RWPE2 (cell line): Measurements from ENCODE around the gene ISCU.

Experiments
- ATAC-seq: fragments of 200-7000 bp; cut with Tn5 transposase; 3 replicates; pipeline ENCODE4 v1.9.1; 2021; ENCODE audit warnings: low read depth
- DNase-seq: peaks from one replicate; pipeline ENCODE4 v3.0.0-alpha.2; 2020; ENCODE audit warnings: low spot score
- H3K27ac ChIP-seq: fragments of 450-650 bp; 2 replicates; pipeline ENCODE4 v1.5.1; 2017; ENCODE audit warnings: mild to moderate bottlenecking; ENCODE audit not compliant: poor library complexity, severe bottlenecking
- H3K27me3 ChIP-seq: fragments of 250-450 bp; sonication (Bioruptor Pico); 2 replicates; pipeline ENCODE4 v1.5.1; 2021; ENCODE audit warnings: mild to moderate bottlenecking, moderate library complexity; ENCODE audit not compliant: insufficient read depth, poor library complexity, severe bottlenecking
- H3K36me3 ChIP-seq: fragments of 250-450 bp; sonication (Bioruptor Pico); 2 replicates; pipeline ENCODE4 v1.5.1; 2020; ENCODE audit warnings: low read depth, mild to moderate bottlenecking, moderate library complexity
- H3K4me1 ChIP-seq: fragments of 250-450 bp; sonication (Bioruptor Pico); 2 replicates; pipeline ENCODE4 v1.5.1; 2021; ENCODE audit warnings: mild to moderate bottlenecking, moderate library complexity; ENCODE audit not compliant: insufficient read depth, poor library complexity, severe bottlenecking
- H3K4me3 ChIP-seq: fragments of 250-450 bp; sonication (Bioruptor Pico); 2 replicates; pipeline ENCODE4 v1.5.1; 2021; ENCODE audit warnings: mild to moderate bottlenecking, moderate library complexity; ENCODE audit not compliant: severe bottlenecking
- H3K9me3 ChIP-seq: fragments of 250-450 bp; sonication (Bioruptor Pico); 2 replicates; pipeline ENCODE4 v1.5.1; 2021; ENCODE audit warnings: mild to moderate bottlenecking, moderate library complexity; ENCODE audit not compliant: severe bottlenecking
- TF ChIP-seq, protein P1 (sequence below): fragments of 450-650 bp; IDR thresholded peaks from one replicate; pipeline ENCODE4 v1.5.1; 2017; ENCODE audit warnings: mild to moderate bottlenecking, moderate library complexity; ENCODE audit not compliant: poor library complexity, severe bottlenecking

ISCU gene

DNA sequence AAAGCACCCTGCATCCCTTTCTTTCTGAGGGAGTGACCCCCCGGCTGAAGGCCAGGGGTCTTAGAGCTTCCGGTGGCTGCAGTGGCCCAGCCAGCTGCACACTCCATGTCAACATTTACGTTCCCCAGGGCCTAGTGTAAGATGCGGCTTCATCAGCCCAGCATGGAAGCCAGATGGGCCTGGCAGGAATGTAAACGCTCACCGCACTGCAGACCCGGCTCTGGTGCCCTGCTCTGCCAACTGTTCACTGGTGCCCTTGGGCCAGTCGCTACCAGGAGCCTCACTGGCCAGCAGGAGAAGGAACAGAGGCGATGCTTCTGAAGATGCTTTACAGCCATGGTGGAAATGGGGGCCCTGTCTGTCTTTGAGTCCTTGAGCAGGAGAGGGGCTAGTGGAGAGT lies 44.1 kb downstream of the ISCU start:
- Histone ChIP-seq H3K4me3 (no peak overlapping the region), H3K27ac (no peak overlapping the region), H3K9me3 (no peaks in the 10 kb centered on the region), H3K27me3 (no peaks in the 10 kb centered on the region), H3K36me3 (no peaks in the 10 kb centered on the region), H3K4me1 (no peaks in the 10 kb centered on the region)
- no peak for ATAC-seq
- no peak for DNase-seq
- TF ChIP-seq, protein P1, sequence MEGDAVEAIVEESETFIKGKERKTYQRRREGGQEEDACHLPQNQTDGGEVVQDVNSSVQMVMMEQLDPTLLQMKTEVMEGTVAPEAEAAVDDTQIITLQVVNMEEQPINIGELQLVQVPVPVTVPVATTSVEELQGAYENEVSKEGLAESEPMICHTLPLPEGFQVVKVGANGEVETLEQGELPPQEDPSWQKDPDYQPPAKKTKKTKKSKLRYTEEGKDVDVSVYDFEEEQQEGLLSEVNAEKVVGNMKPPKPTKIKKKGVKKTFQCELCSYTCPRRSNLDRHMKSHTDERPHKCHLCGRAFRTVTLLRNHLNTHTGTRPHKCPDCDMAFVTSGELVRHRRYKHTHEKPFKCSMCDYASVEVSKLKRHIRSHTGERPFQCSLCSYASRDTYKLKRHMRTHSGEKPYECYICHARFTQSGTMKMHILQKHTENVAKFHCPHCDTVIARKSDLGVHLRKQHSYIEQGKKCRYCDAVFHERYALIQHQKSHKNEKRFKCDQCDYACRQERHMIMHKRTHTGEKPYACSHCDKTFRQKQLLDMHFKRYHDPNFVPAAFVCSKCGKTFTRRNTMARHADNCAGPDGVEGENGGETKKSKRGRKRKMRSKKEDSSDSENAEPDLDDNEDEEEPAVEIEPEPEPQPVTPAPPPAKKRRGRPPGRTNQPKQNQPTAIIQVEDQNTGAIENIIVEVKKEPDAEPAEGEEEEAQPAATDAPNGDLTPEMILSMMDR, result no peak

DNA sequence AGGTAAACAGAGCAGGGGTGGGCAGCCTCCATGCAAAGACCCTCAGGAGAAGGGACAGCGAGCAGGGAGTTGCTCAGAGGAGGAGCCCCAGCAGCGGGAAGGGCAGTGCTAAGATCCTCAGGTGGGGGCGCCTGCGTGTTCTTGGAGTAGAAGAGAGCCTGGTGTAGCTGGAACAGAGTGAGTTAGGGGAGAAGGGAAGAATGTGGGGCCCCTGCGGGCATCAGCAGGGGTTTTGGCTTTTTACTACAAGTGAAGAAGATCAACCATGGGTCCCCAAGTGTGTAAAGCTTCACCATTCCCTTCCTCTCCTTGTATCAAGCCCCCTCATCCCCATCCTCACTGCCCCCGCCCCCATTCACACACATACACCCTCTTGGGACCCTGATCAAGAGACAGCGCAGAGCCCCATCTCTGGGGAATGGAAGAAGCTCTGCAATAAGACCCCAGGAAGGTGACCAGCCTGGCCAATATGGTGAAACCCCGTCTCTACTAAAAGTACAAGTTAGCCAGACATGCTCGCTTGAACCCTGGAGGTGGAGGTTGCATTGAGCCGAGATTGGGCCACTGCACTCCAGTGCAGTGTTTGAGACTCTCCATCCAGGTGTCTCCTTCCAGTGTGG lies 45.7 kb downstream of the ISCU start:
- TF ChIP-seq, protein P1, result no peak
- no peak for DNase-seq
- H3K27ac ChIP-seq, result no peak overlapping the region

DNA sequence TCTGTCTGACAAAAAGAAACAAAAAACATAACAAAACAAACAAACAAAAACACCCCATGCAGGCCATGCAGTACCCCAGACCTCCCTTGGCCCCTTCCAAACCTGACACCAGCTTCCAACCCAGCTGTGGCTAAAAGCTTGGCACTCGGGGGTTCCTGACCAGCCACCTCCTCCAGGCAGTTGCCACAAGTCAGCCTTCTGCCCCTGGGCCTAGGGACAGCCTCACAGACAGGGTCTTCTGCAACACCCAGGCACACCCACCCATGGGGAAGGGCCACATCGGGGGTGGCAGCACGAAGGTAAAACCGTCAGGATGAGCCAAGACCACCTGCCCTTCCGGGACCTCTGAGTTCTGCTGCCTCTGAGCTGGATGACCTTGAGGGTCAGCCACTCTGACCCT lies 46.2 kb downstream of the ISCU start:
- H3K36me3 ChIP-seq, result no peaks in the 10 kb centered on the region
- no peak overlapping the region for H3K4me3 ChIP-seq
- ATAC-seq (no peak), DNase-seq (no peak)
- H3K4me1 ChIP-seq, result no peaks in the 10 kb centered on the region
- no peak overlapping the region for H3K27ac ChIP-seq
- H3K27me3 ChIP-seq, result no peaks in the 10 kb centered on the region
- TF ChIP-seq, protein P1, result no peak
- H3K9me3 ChIP-seq, result no peaks in the 10 kb centered on the region

More for the DNA sequence above, 45.7 kb downstream of the ISCU start:
- no peak overlapping the region for H3K4me3 ChIP-seq
- H3K36me3 ChIP-seq, result no peaks in the 10 kb centered on the region
- no peaks in the 10 kb centered on the region for H3K9me3 ChIP-seq
- no peaks in the 10 kb centered on the region for H3K4me1 ChIP-seq
- no peaks in the 10 kb centered on the region for H3K27me3 ChIP-seq
- no peak for ATAC-seq

DNA sequence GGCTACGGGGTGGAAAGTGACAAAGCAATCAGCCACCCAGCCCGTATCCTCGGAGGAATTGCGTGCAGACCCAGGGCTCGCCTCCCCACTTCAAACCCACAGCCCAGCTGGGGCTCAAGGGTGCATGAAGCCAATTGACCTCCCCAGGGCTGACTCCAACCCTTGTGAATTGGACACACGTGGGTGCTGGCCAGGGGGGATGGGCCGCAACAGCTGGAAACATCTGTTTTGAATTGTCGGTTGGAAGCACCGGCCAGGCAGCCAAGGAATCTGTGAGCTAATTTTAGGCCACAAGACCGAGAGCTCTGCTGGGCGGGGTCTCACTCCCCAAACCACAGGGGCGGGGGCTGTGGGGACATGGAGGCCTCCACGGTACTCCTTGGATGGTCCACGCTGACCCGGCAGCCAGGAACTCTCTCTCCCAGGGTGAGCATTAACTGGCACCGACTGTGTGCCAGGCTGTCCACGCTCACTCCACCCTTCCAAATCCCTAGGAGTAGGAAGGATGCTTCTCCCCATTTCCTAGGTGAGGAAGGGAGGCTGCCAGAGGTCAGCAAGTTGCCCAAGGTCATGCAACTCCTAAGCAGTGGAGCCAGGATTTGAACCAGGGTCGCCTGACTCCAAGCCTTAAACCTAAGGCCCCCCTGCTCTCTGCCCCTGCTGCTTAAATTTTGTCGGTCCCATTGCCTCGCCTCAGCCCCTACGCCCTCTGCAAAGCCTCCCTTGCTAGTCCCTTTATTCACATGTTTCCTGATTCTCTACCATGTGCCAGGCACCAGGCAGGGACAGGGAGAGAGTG lies 47.3 kb downstream of the ISCU start:
- no peak overlapping the region for H3K27ac ChIP-seq
- ATAC-seq, result no peak
- TF ChIP-seq, protein P1, result no peak

DNA sequence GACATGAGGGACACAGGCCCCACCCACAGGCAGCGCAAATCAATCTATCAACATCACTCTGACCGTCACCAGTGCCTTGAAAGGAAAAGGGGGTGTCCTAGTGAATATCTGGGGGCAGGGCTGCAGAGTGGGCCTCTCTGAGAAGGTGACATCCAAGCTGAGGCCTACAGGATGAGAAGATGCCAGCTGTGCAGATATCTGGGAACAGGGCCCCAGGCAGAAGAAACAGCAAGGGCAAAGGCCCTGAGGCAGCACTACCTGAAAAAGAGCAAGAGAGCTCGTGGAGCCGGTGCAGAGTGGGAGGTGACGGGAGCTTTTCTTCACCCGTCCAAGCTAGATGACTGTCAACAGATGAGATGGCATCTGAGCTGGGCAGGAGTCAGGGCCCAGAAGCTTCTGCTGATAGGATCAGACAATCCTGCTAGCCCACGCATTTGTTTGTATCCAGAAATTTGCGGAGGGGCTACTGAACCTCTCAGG lies 48.0 kb downstream of the ISCU start:
- TF ChIP-seq, protein P1, result no peak
- Histone ChIP-seq H3K4me3 (no peak overlapping the region), H3K9me3 (no peaks in the 10 kb centered on the region), H3K36me3 (no peaks in the 10 kb centered on the region), H3K4me1 (no peaks in the 10 kb centered on the region), H3K27ac (no peak overlapping the region), H3K27me3 (no peaks in the 10 kb centered on the region)
- ATAC-seq (no peak), DNase-seq (no peak)

More for the DNA sequence above, 47.3 kb downstream of the ISCU start:
- Histone ChIP-seq H3K9me3 (no peaks in the 10 kb centered on the region), H3K27me3 (no peaks in the 10 kb centered on the region), H3K4me3 (no peak overlapping the region), H3K4me1 (no peaks in the 10 kb centered on the region), H3K36me3 (no peaks in the 10 kb centered on the region)
- DNase-seq, result no peak
